ENCODE measurements around the gene CST11. TPM values are rescaled to one million over a fixed set of nuclear protein-coding genes. Genes with fewer than 3 reads are reported as not detected.
"Not testable (repeated sequence)": the region's sequence is repeated elsewhere in the genome, so short reads cannot be mapped to it uniquely, and the experiment has no call there.

CST11 gene
- total RNA-seq, 2 experiments from 2014 or later: not detected

- Mint-ChIP-seq H3K27ac (no peak overlapping the region), H3K4me1 (ENCODE audit: low read depth) (no peaks in the 10 kb centered on the region), H3K4me3 (no peak overlapping the region), H3K36me3 (no peaks in the 10 kb centered on the region), H3K27me3 (peaks cover 14% of the 10 kb centered on the region), H3K9me3 (no peaks in the 10 kb centered on the region)
- CTCF ChIA-PET: no interaction called here
- intact Hi-C loops (cut with micrococcal nuclease): no loop called here
- DNase-seq: no peak
- POLR2A ChIA-PET: no interaction called here
These were observed 23.5 kb upstream of the CST11 start for GRCh38 chr20:23476015-23476754.

- H3K9me3 Mint-ChIP-seq: no peaks in the 10 kb centered on the region
- ChIA-PET POLR2A (no interaction called here), CTCF (no interaction called here)
- H3K27ac Mint-ChIP-seq: no peak overlapping the region
- no peaks in the 10 kb centered on the region for H3K36me3 Mint-ChIP-seq
- intact Hi-C loops (cut with micrococcal nuclease): no loop called here
- no peak overlapping the region for H3K4me3 Mint-ChIP-seq
- H3K4me1 Mint-ChIP-seq (ENCODE audit: low read depth): no peaks in the 10 kb centered on the region
- no peak for DNase-seq
- H3K27me3 Mint-ChIP-seq: peaks cover 19% of the 10 kb centered on the region
These were observed 22.7 kb upstream of the CST11 start for GRCh38 chr20:23475395-23475794.

DNA sequence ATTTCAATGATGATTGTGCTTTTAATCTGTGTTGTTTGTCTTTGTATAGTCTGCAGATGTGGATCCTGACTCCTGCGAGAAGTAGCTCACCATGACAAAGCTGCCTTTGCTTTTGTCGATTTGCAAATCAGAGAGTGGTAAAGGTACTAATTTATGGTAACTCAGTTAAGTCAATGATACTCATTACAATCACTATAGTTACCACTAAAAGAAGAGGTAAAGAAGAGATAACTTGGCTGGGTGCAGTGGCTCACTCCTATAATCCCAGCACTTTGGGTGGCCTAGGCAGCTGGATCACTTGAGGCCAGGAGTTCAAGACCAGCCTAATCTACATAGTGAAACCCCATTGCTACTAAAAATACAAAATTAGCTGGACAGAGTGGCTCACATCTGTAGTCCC, 20.6 kb upstream of the CST11 start:
- H3K4me1 Mint-ChIP-seq (ENCODE audit: low read depth); DNase-seq; H3K9me3 Mint-ChIP-seq; H3K36me3 Mint-ChIP-seq; intact Hi-C loops (cut with micrococcal nuclease); H3K27ac Mint-ChIP-seq; H3K4me3 Mint-ChIP-seq; POLR2A ChIA-PET; CTCF ChIA-PET: not testable (repeated sequence)
- peaks cover 29% of the 10 kb centered on the region for H3K27me3 Mint-ChIP-seq

DNA sequence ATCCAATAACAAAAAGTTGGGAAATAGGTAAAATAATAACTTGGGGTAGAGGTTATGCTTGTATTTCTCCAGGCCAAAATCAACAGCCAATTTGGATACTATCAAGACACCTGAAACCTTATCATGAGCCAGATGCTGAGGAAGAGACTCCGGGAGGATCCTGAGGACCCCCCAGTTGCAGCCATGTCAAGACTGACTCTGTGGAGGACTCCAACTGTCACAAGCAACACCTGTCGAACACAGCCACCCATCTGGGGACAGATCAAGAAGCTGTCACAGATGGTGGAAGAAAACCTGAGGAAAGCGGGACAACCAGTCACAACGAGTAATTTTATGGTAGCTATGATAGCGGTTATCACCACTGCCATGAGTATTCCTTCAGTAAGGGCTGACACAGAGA, 19.6 kb upstream of the CST11 start:
- H3K4me3 Mint-ChIP-seq; DNase-seq; H3K36me3 Mint-ChIP-seq; H3K4me1 Mint-ChIP-seq (ENCODE audit: low read depth); intact Hi-C loops (cut with micrococcal nuclease); H3K27ac Mint-ChIP-seq; POLR2A ChIA-PET: not testable (repeated sequence)
- Mint-ChIP-seq H3K27me3 (peaks cover 32% of the 10 kb centered on the region), H3K9me3 (peaks cover 13% of the 10 kb centered on the region)
- CTCF ChIA-PET: interaction anchor here (1.4 kb wide), 1 partner anchor 30 kb away, joined by 3 read pairs; no protein-coding TSS in a partner anchor

GRCh38 chr20:23466961-23467360, 14.3 kb upstream of the CST11 start:
- H3K4me1 Mint-ChIP-seq (ENCODE audit: low read depth); H3K27ac Mint-ChIP-seq; DNase-seq; H3K36me3 Mint-ChIP-seq; H3K4me3 Mint-ChIP-seq; POLR2A ChIA-PET; intact Hi-C loops (cut with micrococcal nuclease): not testable (repeated sequence)
- H3K27me3 Mint-ChIP-seq: peaks cover 42% of the 10 kb centered on the region
- CTCF ChIA-PET: interaction anchor here (1.3 kb wide), 1 partner anchor 26 kb away, joined by 3 read pairs; no protein-coding TSS in a partner anchor
- peaks cover 27% of the 10 kb centered on the region for H3K9me3 Mint-ChIP-seq

DNA sequence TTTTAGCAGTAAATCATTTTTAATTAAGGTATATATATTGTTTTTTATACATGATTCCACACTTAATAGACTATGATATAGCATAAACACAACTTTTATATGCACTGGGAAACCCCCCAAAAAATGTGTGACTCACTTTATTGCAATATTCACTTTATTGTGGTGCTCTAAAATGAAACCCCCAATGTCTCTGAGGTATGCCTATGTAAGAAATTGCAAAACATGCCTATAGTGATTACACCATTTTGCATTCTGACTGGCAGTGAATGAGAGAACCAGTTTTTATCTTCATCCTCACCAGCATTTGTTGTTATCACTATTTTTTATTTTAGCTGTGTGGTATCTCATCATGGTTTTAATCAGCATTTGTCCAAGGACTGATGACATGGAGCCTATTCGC, 8.5 kb upstream of the CST11 start:
- DNase-seq: no peak
- POLR2A ChIA-PET: no interaction called here
- Mint-ChIP-seq H3K9me3 (peaks cover 3% of the 10 kb centered on the region), H3K27me3 (peaks cover 22% of the 10 kb centered on the region), H3K4me1 (ENCODE audit: low read depth) (peaks cover 5% of the 10 kb centered on the region), H3K27ac (no peak overlapping the region), H3K36me3 (no peaks in the 10 kb centered on the region), H3K4me3 (no peak overlapping the region)
- intact Hi-C loops (cut with micrococcal nuclease): no loop called here
- CTCF ChIA-PET: no interaction called here

GRCh38 chr20:23459461-23460150, 6.9 kb upstream of the CST11 start:
- peaks cover 13% of the 10 kb centered on the region for H3K27me3 Mint-ChIP-seq
- H3K36me3 Mint-ChIP-seq: no peaks in the 10 kb centered on the region
- DNase-seq: no peak
- no peak overlapping the region for H3K4me3 Mint-ChIP-seq
- no peak overlapping the region for H3K27ac Mint-ChIP-seq
- POLR2A ChIA-PET: no interaction called here
- intact Hi-C loops (cut with micrococcal nuclease): no loop called here
- CTCF ChIA-PET: interaction anchor here (3.2 kb wide), 1 partner anchor 17 kb away, joined by 16 read pairs; no protein-coding TSS in a partner anchor
- peaks cover 2% of the 10 kb centered on the region for H3K9me3 Mint-ChIP-seq
- peaks cover 9% of the 10 kb centered on the region for H3K4me1 Mint-ChIP-seq (ENCODE audit: low read depth)

GRCh38 chr20:23456873-23457272, 4.2 kb upstream of the CST11 start:
- H3K4me1 Mint-ChIP-seq (ENCODE audit: low read depth): peaks cover 9% of the 10 kb centered on the region
- no peak overlapping the region for H3K27ac Mint-ChIP-seq
- H3K27me3 Mint-ChIP-seq: peaks cover 7% of the 10 kb centered on the region
- CTCF ChIA-PET: interaction anchor here (3.2 kb wide), 1 partner anchor 14 kb away, joined by 16 read pairs; no protein-coding TSS in a partner anchor
- POLR2A ChIA-PET: no interaction called here
- no peak for DNase-seq
- intact Hi-C loops (cut with micrococcal nuclease): no loop called here
- no peaks in the 10 kb centered on the region for H3K36me3 Mint-ChIP-seq
- no peak overlapping the region for H3K4me3 Mint-ChIP-seq
- H3K9me3 Mint-ChIP-seq: peaks cover 2% of the 10 kb centered on the region

DNA sequence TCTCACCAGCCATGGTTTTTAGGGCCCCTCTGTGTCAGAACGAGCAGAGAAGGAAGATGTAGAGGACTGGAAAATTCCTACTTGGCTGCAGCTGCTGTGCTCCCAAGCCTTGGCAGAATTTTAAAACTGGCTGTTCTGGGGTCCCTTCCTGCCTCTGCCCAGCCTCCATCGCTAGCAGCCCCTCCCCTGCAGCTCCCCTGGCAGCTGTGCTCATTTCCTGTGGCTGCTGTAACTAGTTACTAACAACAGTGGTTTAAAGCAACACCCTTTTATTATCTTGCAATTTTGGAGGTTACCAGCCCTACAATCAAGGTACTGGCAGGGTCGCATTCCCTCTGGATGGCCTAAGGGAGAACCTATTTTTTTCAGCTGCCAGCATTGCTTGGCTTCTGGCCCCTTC, 3.7 kb upstream of the CST11 start:
- Mint-ChIP-seq H3K27ac (no peak overlapping the region), H3K36me3 (no peaks in the 10 kb centered on the region), H3K9me3 (peaks cover 2% of the 10 kb centered on the region), H3K4me3 (no peak overlapping the region), H3K4me1 (ENCODE audit: low read depth) (peaks cover 9% of the 10 kb centered on the region), H3K27me3 (peaks cover 7% of the 10 kb centered on the region)
- no peak for DNase-seq
- POLR2A ChIA-PET: no interaction called here
- intact Hi-C loops (cut with micrococcal nuclease): no loop called here
- CTCF ChIA-PET: interaction anchor here (3.2 kb wide), 1 partner anchor 14 kb away, joined by 16 read pairs; no protein-coding TSS in a partner anchor

GRCh38 chr20:23455639-23456038, 3.0 kb upstream of the CST11 start:
- ChIA-PET CTCF (no interaction called here), POLR2A (no interaction called here)
- DNase-seq: no peak
- H3K27me3 Mint-ChIP-seq: peaks cover 8% of the 10 kb centered on the region
- peaks cover 9% of the 10 kb centered on the region for H3K4me1 Mint-ChIP-seq (ENCODE audit: low read depth)
- no peak overlapping the region for H3K27ac Mint-ChIP-seq
- H3K36me3 Mint-ChIP-seq: no peaks in the 10 kb centered on the region
- peaks cover 2% of the 10 kb centered on the region for H3K9me3 Mint-ChIP-seq
- H3K4me3 Mint-ChIP-seq: no peak overlapping the region
- intact Hi-C loops (cut with micrococcal nuclease): no loop called here

- DNase-seq: no peak
- Mint-ChIP-seq H3K27me3 (peaks cover 8% of the 10 kb centered on the region), H3K27ac (no peak overlapping the region), H3K36me3 (no peaks in the 10 kb centered on the region), H3K9me3 (peaks cover 2% of the 10 kb centered on the region), H3K4me3 (no peak overlapping the region), H3K4me1 (ENCODE audit: low read depth) (peaks cover 9% of the 10 kb centered on the region)
- ChIA-PET POLR2A (no interaction called here), CTCF (no interaction called here)
- intact Hi-C loops (cut with micrococcal nuclease): no loop called here
These were observed 2.1 kb upstream of the CST11 start for GRCh38 chr20:23454816-23455215.

GRCh38 chr20:23453549-23454543, 1.2 kb upstream of the CST11 start:
- CTCF ChIA-PET: no interaction called here
- H3K27me3 Mint-ChIP-seq: peaks cover 8% of the 10 kb centered on the region

More at GRCh38 chr20:23453549-23454543, 1.2 kb upstream of the CST11 start:
- peaks cover 2% of the 10 kb centered on the region for H3K9me3 Mint-ChIP-seq
- POLR2A ChIA-PET: no interaction called here
- peaks cover 9% of the 10 kb centered on the region for H3K4me1 Mint-ChIP-seq (ENCODE audit: low read depth)
- no peak overlapping the region for H3K27ac Mint-ChIP-seq
- H3K36me3 Mint-ChIP-seq: no peaks in the 10 kb centered on the region
- DNase-seq: no peak
- intact Hi-C loops (cut with micrococcal nuclease): no loop called here
- H3K4me3 Mint-ChIP-seq: no peak overlapping the region

All from activated CD4-positive, alpha-beta memory T cell treated with anti-CD3 and anti-CD28 coated beads for 36 hours (primary cell).